ENCODE measurements around the gene PTCD2. TPM values are rescaled to one million over a fixed set of nuclear protein-coding genes. Genes with fewer than 3 reads are reported as not detected.

The PTCD2 gene, protein sequence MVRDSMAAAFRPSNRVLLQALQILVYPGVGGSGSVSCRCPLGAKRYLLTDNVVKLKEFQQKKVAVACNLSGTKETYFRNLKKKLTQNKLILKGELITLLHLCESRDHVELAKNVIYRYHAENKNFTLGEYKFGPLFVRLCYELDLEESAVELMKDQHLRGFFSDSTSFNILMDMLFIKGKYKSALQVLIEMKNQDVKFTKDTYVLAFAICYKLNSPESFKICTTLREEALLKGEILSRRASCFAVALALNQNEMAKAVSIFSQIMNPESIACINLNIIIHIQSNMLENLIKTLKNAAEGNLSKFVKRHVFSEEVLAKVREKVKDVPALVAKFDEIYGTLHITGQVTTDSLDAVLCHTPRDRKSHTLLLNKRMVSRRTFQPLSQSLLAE
- 12.2 TPM for total RNA-seq

DNA sequence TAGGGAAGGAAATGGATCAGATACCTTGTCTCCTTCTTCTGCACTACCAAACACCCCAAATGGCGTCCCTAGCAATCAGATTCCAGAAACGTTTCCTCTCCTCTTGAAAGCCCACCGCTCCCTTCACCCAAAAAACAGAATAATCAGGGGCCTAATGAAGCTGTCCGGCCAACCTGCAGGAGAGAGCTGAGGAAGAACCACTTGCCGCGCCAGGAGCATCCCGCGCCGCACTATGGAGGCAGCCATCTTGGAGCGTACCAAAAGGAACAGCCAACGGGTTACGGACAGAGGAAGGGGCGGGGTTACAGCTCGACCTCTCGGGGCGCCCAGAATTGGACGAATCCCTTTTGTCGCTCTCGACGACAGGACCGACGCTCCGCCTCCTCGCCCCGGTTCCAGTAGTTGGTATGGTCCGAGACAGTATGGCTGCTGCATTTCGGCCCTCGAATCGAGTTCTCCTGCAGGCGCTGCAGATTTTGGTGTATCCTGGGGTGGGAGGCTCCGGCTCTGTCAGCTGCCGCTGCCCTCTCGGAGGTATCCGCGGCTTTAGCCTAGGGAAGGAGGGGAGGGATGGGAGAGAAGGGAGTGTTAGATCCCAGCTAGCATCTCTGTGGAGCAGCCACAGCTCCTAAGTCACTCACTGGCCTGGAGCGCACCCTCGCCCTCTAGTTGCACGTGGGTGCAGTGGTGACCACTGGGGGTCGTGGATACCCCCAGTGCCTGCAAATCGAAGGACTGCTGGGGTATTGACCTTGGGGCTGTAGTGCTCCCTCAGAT lies at the start of gene PTCD2, which contains the start of gene MRPS27:
PTCD2 (plus strand) TSS at position 398 of the 777 bp plus-strand sequence; CDS start at position 408, 10 bp downstream.
MRPS27 (minus strand) TSS at position 265 of the 777 bp plus-strand sequence; CDS start at position 246, 19 bp downstream.

Small RNA genes lying within 50 kb of the gene (small RNA-seq; reads per million reads assigned to genes)
- not detected for gene RN7SL153P (ENCODE audit: low replicate concordance)

Other genes with a start within 250 kb of the PTCD2 start
- 1,237 TPM for gene MAP1B, start 212.9 kb upstream of the PTCD2 start, total RNA-seq
- gene MRPS27, start 133 bp upstream of the PTCD2 start, total RNA-seq = 67.9 TPM
- gene ZNF366, start 187.0 kb downstream of the PTCD2 start, total RNA-seq = 1.3 TPM

Data from parietal lobe (tissue), 2 donors.